GM12878 (cell line): ENCODE results near the gene LHFPL3.

Experiments used
- KDM1A ChIP-seq: fragments of 200-600 bp; sonication (generic); IDR thresholded peaks from 2 replicates; pipeline ENCODE4 v1.6.1; 2016; ENCODE audit warnings: borderline replicate concordance
- KLF5 ChIP-seq: fragments of 450-650 bp; IDR thresholded peaks from 2 replicates; pipeline ENCODE4 v1.6.1; 2014; ENCODE audit warnings: mild to moderate bottlenecking; ENCODE audit not compliant: partially characterized antibody
- MAX ChIP-seq: IDR thresholded peaks from 2 replicates; pipeline ENCODE4 v1.6.1; 2012; ENCODE audit warnings: low read depth, low read length, improper control_type of control experiment
- PKNOX1 ChIP-seq: fragments of 450-650 bp; IDR thresholded peaks from 2 replicates; pipeline ENCODE4 v1.6.1; 2016; ENCODE audit warnings: mild to moderate bottlenecking
- SKIL ChIP-seq: fragments of 450-650 bp; IDR thresholded peaks from 2 replicates; pipeline ENCODE4 v1.6.1; 2017; ENCODE audit warnings: mild to moderate bottlenecking, low read depth, inconsistent platforms; ENCODE audit not compliant: poor library complexity, severe bottlenecking
- TARDBP ChIP-seq: IDR thresholded peaks from 2 replicates; pipeline ENCODE4 v1.6.1; 2016; ENCODE audit warnings: borderline replicate concordance
- ZBTB33 ChIP-seq: fragments of 450-650 bp; IDR thresholded peaks from 2 replicates; pipeline ENCODE4 v1.6.1; 2017; ENCODE audit warnings: mild to moderate bottlenecking

- TF ChIP-seq PKNOX1 (no peak), TARDBP (no peak), ZBTB33 (no peak), SKIL (no peak), MAX (no peak), KLF5 (no peak), KDM1A (no peak)
These were observed 31.5 kb upstream of the LHFPL3 start for GRCh38 chr7:104296900-104297299.
